Mucosa of gallbladder (tissue), 1 donor: ENCODE data around the gene PRC1. TPM values are rescaled to one million over a fixed set of nuclear protein-coding genes. Genes with fewer than 3 reads are reported as not detected.

Experiments used
- DNase-seq: peaks from one replicate; pipeline ENCODE4 v3.0.0-alpha.2; 2020; ENCODE audit warnings: low spot score
- total RNA-seq: library from RNA; stranded (reverse); gene quantifications from one replicate; pipeline ENCODE4 v1.2.1, GENCODE V29; 2021
- donor health status: DM: no; HTN: no; CAD: no.

PRC1 gene
- total RNA-seq, 1 donor from 2014 or later, result 6.6 TPM

- DNase-seq, result no peak
These were observed 5.1 kb downstream of the PRC1 start for GRCh38 chr15:90989040-90989768.

GRCh38 chr15:90988296-90988695, 6.0 kb downstream of the PRC1 start:
- no peak for DNase-seq

GRCh38 chr15:90987561-90988141, 6.7 kb downstream of the PRC1 start:
- no peak for DNase-seq

- no peak for DNase-seq
These were observed 7.4 kb downstream of the PRC1 start for GRCh38 chr15:90986790-90987507.

GRCh38 chr15:90982135-90982534, 12.2 kb downstream of the PRC1 start:
- DNase-seq, result no peak

GRCh38 chr15:90981681-90982080, 12.7 kb downstream of the PRC1 start:
- no peak for DNase-seq

- DNase-seq, result no peak
These were observed 14.8 kb downstream of the PRC1 start for GRCh38 chr15:90979582-90979981.

GRCh38 chr15:90974216-90974615, 20.1 kb downstream of the PRC1 start:
- DNase-seq, result no peak

GRCh38 chr15:90972133-90972532, 22.2 kb downstream of the PRC1 start:
- DNase-seq, result no peak

- no peak for DNase-seq
These were observed 24.1 kb downstream of the PRC1 start for GRCh38 chr15:90970274-90970673.

- no peak for DNase-seq
These were observed 25.9 kb downstream of the PRC1 start for GRCh38 chr15:90968434-90968833.

GRCh38 chr15:90967206-90967605, 27.1 kb downstream of the PRC1 start:
- DNase-seq, result no peak

GRCh38 chr15:90966262-90966661, 28.1 kb downstream of the PRC1 start:
- DNase-seq, result no peak

GRCh38 chr15:90962021-90962420, 32.3 kb downstream of the PRC1 start:
- no peak for DNase-seq

GRCh38 chr15:90960298-90961091, 33.8 kb downstream of the PRC1 start:
- no peak for DNase-seq

GRCh38 chr15:90959894-90960293, 34.4 kb downstream of the PRC1 start:
- DNase-seq, result peak; percentile 29

- DNase-seq, result no peak
These were observed 35.2 kb downstream of the PRC1 start for GRCh38 chr15:90959028-90959595.

GRCh38 chr15:90957791-90958190, 36.5 kb downstream of the PRC1 start:
- no peak for DNase-seq

GRCh38 chr15:90957031-90957790, 37.1 kb downstream of the PRC1 start:
- no peak for DNase-seq

GRCh38 chr15:90956274-90957030, 37.9 kb downstream of the PRC1 start:
- peak; percentile 53 for DNase-seq
